ENCODE results near the gene RIPOR2. TPM values are rescaled to one million over a fixed set of nuclear protein-coding genes. Genes with fewer than 3 reads are reported as not detected.

Gene RIPOR2
- total RNA-seq, 1 donor from 2014 or later: 3.6 TPM

- DNase-seq: no peak
- ATAC-seq: no peak
- intact Hi-C loops (cut with micrococcal nuclease): loop anchor here (5.0 kb wide), 1 partner anchor 213 kb away; no protein-coding TSS in a partner anchor
These were observed 76.1 kb downstream of the RIPOR2 start for GRCh38 chr6:24859608-24860200.

GRCh38 chr6:24859132-24859531, 76.6 kb downstream of the RIPOR2 start:
- ATAC-seq (no peak), DNase-seq (no peak)
- intact Hi-C loops (cut with micrococcal nuclease): loop anchor here (5.0 kb wide), 1 partner anchor 213 kb away; no protein-coding TSS in a partner anchor

DNA sequence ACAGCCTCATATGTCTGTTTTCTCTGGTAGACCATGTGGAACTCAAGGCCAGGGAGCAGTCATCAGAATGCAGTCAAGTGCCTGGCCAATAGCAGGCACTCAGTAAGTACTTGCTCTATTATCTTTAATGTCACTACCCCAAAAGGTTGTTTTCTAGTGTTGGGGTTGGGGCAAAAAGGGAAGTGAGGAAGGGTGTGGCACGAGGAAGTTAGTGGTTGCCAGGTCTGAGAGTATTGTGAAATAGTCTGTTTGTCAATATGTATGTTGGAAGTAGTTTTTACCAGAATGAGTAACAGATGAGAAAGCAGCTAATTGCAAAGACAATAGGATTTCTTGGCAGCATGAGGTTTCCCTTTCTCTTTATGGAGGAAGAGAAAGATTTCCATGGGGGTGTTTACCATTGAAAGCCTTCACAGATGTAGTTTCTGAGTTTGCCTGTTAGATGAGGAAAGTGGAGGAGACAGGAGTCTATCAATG, 77.5 kb downstream of the RIPOR2 start:
- ATAC-seq (peak; percentile 59), DNase-seq (no peak)
- intact Hi-C loops (cut with micrococcal nuclease): loop anchor here (5.0 kb wide), 1 partner anchor 214 kb away; no protein-coding TSS in a partner anchor

GRCh38 chr6:24856901-24857670, 78.7 kb downstream of the RIPOR2 start:
- ATAC-seq: no peak
- DNase-seq: no peak
- intact Hi-C loops (cut with micrococcal nuclease): loop anchor here (2.0 to 5.0 kb wide), 2 partner anchors 134 to 215 kb away; no protein-coding TSS in a partner anchor

GRCh38 chr6:24856246-24856599, 79.5 kb downstream of the RIPOR2 start:
- DNase-seq (no peak), ATAC-seq (no peak)
- intact Hi-C loops (cut with micrococcal nuclease): loop anchor here (2.0 to 5.0 kb wide), 2 partner anchors 135 to 216 kb away; no protein-coding TSS in a partner anchor

- intact Hi-C loops (cut with micrococcal nuclease): loop anchor here (2.0 to 5.0 kb wide), 2 partner anchors 135 to 217 kb away; no protein-coding TSS in a partner anchor
- DNase-seq (peak; percentile 58), ATAC-seq (peak; percentile 73)
These were observed 80.1 kb downstream of the RIPOR2 start for GRCh38 chr6:24855395-24856245.

DNA sequence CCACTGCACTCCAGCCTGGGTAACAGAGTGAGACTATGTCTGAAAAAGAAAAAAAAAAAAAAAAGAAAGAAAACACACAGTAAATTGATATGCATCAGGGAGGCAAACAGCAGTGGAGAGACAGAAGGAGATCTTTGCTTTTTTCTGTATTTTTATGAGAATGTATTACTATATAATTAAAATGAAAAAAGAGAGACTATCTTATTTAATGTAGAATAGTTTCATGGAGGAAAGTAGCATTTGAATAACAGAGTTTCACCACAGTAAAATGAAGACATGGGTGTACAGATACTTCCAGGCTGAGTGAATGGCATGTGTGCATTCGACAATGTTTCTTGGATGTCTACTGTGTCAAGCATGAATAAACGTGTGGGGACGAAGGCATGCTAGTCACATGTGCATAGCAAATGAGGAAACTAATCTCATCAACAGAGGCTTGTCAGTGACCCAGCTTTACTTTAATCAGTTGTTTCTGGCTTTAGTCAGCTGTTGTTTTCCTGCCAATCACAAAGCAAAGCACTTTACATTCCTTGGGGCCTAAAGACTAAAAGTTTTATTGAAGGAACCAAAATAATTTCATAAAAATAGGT, 81.6 kb downstream of the RIPOR2 start:
- intact Hi-C loops (cut with micrococcal nuclease): no loop called here
- DNase-seq (no peak), ATAC-seq (no peak)

- DNase-seq (no peak), ATAC-seq (no peak)
- intact Hi-C loops (cut with micrococcal nuclease): no loop called here
These were observed 84.7 kb downstream of the RIPOR2 start for GRCh38 chr6:24851086-24851485.

GRCh38 chr6:24849713-24850112, 86.0 kb downstream of the RIPOR2 start:
- DNase-seq: no peak
- intact Hi-C loops (cut with micrococcal nuclease): no loop called here

DNA sequence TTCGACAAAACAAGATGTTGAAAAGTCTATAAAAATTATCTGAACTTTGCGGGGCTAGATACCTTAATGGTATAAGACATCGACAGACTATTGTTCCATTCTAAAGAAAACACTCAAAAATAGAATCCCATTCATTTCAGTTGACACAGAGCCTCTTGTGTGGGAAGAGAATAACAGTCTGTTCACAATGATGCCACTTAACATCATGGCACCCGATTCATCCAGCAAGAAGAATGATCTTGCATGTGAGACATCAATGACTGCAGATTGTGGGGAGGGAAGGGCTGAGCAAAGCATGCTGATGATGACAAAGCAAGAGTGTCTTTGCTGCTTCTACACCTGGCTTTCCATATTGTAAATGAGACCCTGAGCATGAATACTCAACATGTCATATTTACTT, 87.3 kb downstream of the RIPOR2 start:
- ATAC-seq: no peak
- intact Hi-C loops (cut with micrococcal nuclease): no loop called here

More at GRCh38 chr6:24849713-24850112, 86.0 kb downstream of the RIPOR2 start:
- ATAC-seq: no peak

GRCh38 chr6:24847402-24847801, 88.4 kb downstream of the RIPOR2 start:
- intact Hi-C loops (cut with micrococcal nuclease): no loop called here
- DNase-seq: no peak

More for the DNA sequence above, 87.3 kb downstream of the RIPOR2 start:
- DNase-seq: no peak

DNA sequence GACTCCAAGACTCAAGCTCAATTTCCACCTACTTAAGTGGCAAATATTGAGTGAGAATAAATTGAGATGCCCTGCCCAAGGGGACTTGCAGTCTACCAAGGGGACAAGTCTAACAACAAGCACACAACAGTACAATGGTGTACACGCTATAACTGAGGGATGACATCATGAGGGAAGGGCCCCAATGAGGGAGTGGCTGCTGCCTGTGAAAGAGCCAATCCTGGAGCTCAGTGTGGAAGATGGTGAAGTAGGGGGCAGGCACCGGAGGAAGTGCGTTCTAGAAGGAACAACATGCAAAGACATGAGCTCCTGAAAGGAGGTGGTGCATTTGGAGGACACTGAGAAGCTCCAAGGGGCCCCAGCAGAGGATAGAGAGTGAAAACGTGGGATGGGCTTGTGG, 90.2 kb downstream of the RIPOR2 start:
- ATAC-seq (no peak), DNase-seq (no peak)
- intact Hi-C loops (cut with micrococcal nuclease): no loop called here

More at GRCh38 chr6:24847402-24847801, 88.4 kb downstream of the RIPOR2 start:
- no peak for ATAC-seq

GRCh38 chr6:24844903-24845302, 90.9 kb downstream of the RIPOR2 start:
- ATAC-seq: no peak
- intact Hi-C loops (cut with micrococcal nuclease): no loop called here
- DNase-seq: no peak

DNA sequence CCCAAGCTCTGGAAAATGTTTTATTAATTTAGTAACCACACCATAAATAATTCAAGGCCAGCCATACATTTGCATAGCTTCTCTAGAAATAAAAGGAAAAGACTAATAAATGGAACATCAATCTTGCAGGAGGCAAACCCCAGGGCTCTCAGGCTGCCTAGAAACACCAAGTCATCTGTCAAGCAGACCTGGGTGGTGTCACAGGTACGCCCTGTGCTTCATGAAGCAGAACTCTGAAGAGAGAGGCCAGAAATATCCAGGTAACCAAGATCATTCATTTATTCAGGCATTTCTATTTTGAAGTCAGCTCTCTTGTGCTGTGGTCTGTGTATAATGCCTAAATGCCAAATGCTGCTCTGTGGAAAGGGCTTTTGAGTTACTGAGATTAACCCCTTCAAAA, 91.7 kb downstream of the RIPOR2 start:
- ATAC-seq (no peak), DNase-seq (no peak)
- intact Hi-C loops (cut with micrococcal nuclease): no loop called here

DNA sequence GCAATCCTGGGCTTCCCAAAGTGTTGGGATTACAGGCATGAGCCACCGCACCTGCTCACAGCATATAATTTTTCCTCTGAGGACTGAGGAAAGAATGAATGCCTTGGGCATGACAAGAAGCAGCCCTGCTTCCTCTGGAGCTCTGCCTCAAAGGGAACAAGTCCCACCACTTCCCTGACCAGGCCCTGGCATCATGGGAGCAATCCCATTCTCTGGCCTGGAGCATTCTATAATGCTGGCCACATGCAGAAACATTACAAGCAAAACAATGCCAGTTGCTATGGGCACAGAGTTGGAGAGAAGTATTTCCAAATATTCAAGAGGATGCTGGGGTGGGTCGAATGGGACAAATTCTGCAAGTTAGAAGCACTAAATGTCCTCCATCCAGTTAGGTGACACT, 95.6 kb downstream of the RIPOR2 start:
- no peak for DNase-seq
- ATAC-seq: no peak
- intact Hi-C loops (cut with micrococcal nuclease): no loop called here

DNA sequence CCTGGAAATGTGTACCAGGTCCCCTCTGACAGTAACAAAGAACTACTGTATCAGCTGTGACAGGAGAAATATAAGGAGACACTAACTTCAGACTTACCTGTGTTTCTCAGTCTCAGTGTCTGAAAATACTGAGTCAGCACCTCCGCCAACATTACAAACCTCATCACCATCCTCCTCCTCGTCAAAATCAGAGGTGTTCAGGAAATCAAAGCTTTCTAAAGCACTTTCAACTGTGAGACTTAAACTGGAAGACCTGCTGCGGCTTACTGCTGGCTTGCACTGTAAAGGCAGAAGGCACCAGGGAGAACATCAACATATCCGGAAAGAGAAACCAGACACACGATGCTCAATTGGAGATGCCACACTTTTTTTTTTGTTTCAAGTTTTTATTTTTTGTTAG, 96.8 kb downstream of the RIPOR2 start:
- DNase-seq: no peak
- ATAC-seq: no peak
- intact Hi-C loops (cut with micrococcal nuclease): no loop called here

GRCh38 chr6:24838081-24838480, 97.7 kb downstream of the RIPOR2 start:
- DNase-seq: no peak
- intact Hi-C loops (cut with micrococcal nuclease): no loop called here
- peak; percentile 51 for ATAC-seq

DNA sequence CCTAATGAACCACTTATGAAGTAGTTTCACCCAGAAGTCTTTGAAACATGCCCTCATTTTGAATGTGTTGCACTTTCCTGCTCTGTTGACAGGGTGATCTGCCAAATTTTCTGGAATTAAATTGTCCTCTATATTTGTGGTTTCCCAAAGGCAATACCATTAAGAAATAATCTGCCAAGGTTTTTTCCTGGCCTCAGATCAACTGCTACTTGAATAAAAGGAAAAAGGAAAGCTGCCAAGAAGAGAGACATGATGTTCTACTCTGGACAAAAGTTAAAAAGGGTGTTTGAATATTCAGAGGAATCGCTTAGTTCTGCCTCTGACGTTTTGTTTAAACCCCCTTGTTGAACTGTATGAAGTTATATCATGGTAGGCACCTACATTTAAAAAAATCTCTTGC, 99.7 kb downstream of the RIPOR2 start:
- ATAC-seq (no peak), DNase-seq (no peak)
- intact Hi-C loops (cut with micrococcal nuclease): no loop called here

GRCh38 chr6:24833711-24834386, 101.9 kb downstream of the RIPOR2 start:
- intact Hi-C loops (cut with micrococcal nuclease): no loop called here
- no peak for ATAC-seq

More at GRCh38 chr6:24833711-24834386, 101.9 kb downstream of the RIPOR2 start:
- DNase-seq: no peak
